GM10266 (cell line): ENCODE measurements around the gene FAM13A.

Experiments
- DNase-seq: peaks from one replicate; pipeline ENCODE4 v3.0.0; 2012; ENCODE audit errors: extremely low spot score
- TF ChIP-seq, protein P1 (sequence below): IDR thresholded peaks from 2 replicates; pipeline ENCODE4 v1.5.1; 2012; ENCODE audit warnings: mild to moderate bottlenecking, low read depth; ENCODE audit not compliant: control insufficient read depth, insufficient read depth; ENCODE audit errors: missing control alignments

The FAM13A gene

GRCh38 chr4:88722276-88722780, 334.7 kb downstream of the FAM13A start:
- no peak for DNase-seq
- TF ChIP-seq, protein P1, sequence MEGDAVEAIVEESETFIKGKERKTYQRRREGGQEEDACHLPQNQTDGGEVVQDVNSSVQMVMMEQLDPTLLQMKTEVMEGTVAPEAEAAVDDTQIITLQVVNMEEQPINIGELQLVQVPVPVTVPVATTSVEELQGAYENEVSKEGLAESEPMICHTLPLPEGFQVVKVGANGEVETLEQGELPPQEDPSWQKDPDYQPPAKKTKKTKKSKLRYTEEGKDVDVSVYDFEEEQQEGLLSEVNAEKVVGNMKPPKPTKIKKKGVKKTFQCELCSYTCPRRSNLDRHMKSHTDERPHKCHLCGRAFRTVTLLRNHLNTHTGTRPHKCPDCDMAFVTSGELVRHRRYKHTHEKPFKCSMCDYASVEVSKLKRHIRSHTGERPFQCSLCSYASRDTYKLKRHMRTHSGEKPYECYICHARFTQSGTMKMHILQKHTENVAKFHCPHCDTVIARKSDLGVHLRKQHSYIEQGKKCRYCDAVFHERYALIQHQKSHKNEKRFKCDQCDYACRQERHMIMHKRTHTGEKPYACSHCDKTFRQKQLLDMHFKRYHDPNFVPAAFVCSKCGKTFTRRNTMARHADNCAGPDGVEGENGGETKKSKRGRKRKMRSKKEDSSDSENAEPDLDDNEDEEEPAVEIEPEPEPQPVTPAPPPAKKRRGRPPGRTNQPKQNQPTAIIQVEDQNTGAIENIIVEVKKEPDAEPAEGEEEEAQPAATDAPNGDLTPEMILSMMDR = no peak

GRCh38 chr4:88720451-88721428, 336.2 kb downstream of the FAM13A start:
- no peak for DNase-seq
- TF ChIP-seq, protein P1 = no peak

DNA sequence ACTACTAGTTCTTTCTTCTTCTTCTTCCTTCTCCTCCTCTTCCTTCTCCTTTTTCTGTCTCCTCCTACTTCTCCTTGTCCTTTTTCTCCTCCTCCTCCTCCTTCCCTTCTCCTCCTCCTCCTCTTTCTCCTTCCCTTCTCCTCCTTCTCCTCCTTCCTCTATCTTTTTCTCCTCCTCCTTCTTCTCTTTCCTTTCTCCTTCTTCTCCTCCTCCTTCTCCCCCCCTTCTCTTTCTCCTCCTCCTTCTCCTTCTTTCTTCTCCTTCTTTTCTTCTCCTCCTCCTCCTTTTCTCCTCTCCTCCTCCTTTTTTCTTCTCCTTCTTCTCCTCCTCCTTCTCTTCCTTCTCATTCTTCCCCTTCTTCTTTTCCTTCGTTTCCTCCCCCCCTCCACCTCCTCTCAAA, 337.6 kb downstream of the FAM13A start:
- no peak for DNase-seq
- TF ChIP-seq, protein P1 = no peak

DNA sequence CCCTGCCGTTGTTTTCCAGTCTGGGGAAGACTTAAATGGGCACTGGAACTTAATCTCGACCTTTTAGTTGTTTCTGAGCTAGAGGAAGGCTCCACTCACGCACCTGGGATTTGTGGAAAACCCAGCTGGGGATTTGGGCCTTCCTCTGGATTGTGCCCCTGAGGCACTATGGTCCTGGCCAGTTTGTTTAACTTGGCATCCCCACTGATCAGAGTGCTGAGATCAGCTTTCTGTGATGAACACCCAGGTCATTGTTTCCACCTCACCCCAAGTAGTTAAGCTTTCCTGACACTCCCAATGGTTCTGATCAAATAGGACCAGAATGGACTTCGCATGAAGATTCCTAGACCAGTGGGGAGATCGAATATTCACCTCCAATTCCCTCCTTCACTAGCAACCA, 338.9 kb downstream of the FAM13A start:
- TF ChIP-seq, protein P1 = no peak
- DNase-seq = no peak

DNA sequence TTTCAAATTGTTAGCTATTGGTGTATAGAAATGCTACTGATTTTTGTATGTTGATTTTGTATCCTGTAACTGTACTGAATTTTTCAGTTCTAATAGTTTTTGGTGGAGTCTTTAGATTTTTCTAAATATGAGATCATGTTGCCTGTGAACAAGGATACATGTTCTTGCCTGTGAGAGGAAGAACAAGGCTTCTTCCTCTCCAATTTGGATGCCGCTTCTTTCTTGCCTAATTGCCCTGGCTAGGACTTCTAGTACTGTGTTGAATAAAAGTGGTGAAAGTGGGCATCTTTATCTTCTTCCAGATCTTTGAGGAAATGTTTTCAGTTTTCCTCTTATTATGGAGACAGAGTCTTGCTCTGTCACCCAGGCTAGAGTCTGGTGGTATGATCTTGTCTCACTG, 343.2 kb downstream of the FAM13A start:
- DNase-seq = no peak
- TF ChIP-seq, protein P1 = no peak

- TF ChIP-seq, protein P1 = no peak
- DNase-seq = no peak
Measured at GRCh38 chr4:88709989-88710388, 347.0 kb downstream of the FAM13A start.

DNA sequence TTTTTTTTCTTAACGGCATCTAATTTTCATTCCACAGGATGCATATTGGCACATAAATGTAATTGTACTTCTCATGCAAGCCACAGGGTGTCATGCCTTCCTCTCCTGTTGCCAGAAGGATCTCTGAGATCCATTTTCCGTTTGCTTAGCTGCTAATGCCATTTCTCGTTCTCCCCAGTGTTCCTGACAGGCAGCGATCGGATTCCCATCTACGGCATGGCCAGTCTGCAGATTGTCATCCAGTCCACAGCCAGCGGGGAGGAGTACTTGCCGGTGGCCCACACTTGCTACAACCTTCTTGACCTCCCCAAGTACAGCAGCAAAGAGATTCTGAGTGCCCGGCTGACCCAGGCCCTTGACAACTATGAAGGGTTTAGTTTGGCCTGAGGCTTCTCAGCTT, 350.4 kb downstream of the FAM13A start:
- DNase-seq = no peak
- TF ChIP-seq, protein P1 = no peak
